ENCODE measurements around the gene SRMS.

The SRMS gene

DNA sequence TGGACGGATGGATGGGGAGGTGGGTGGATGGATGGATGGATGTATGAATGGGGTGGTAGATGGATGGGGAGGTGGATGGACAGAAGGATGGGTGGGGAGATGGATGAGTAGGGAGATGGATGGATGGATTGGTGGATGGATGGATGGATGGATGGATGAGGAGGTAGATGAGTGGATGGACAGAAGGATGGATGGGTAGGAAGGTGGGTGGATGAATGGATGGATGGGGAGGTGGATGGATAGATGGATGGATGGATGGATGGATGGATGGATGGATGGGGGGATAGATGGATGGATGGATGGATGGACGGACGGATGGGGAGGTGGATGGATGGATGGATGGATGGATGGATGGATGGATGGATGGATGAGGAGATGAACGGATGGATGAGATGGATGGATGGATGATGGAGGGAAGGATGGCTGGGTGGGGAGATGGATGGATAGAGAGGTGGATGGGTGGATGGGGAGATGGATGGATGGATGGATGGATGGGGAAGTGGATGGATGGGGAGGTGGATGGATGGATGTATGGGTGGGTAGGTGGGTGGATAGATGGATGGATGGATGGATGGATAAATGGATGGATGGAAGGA is 55.8 kb downstream of the SRMS start:
- peaks cover 4% of the 10 kb centered on the region for H3K4me1 Mint-ChIP-seq
- H3K27me3 Mint-ChIP-seq, result peaks cover 9% of the 10 kb centered on the region
- no peak overlapping the region for H3K27ac Mint-ChIP-seq
- H3K9me3 Mint-ChIP-seq, result no peaks in the 10 kb centered on the region
- no peaks in the 10 kb centered on the region for H3K36me3 Mint-ChIP-seq
- H3K4me3 Mint-ChIP-seq, result no peak overlapping the region

DNA sequence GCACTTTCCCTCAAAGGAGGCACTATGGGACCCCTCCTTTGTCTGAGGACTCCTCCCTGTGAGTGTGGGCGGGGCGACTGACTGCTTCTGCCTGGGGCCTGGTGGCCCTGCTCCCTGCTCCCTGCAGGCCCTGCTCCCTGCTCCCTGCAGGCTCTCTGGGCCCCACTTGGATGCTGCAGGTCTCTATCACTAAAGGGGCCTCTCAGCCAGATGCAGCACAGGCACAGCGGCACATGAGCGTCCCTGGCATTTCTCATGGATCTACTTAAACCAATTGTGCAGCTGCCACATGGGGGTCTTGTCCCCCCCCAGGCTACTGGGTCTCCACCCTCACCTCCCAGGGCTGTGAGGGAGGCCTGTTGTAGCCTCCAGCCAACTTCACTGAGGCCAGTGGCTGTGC is 56.5 kb downstream of the SRMS start:
- Mint-ChIP-seq H3K27ac (no peak overlapping the region), H3K4me1 (peaks cover under 1% of the 10 kb centered on the region), H3K27me3 (peaks cover 10% of the 10 kb centered on the region), H3K9me3 (no peaks in the 10 kb centered on the region), H3K4me3 (no peak overlapping the region), H3K36me3 (no peaks in the 10 kb centered on the region)
